Fibroblast of mammary gland (primary cell): ENCODE data around the gene POLN.

Experiments used
- DNase-seq: peaks from one replicate; pipeline ENCODE4 v3.0.0-alpha.2; 2010; ENCODE audit warnings: low read depth
- H3K4me3 ChIP-seq: 2 replicates; pipeline ENCODE4 v1.5.1; 2011; ENCODE audit warnings: low read depth, mild to moderate bottlenecking, low read length, moderate library complexity; ENCODE audit not compliant: control insufficient read depth
- CTCF ChIP-seq: conservative IDR thresholded peaks from 2 replicates; pipeline ENCODE4 v1.5.1; 2011; ENCODE audit warnings: low read depth, low read length, inconsistent platforms; ENCODE audit not compliant: control insufficient read depth, insufficient read depth

Gene POLN

GRCh38 chr4:2061186-2062131 is 180.5 kb downstream of the POLN start:
- TF ChIP-seq CTCF, result no peak
- no peak for DNase-seq
- H3K4me3 ChIP-seq, result no peak overlapping the region

DNA sequence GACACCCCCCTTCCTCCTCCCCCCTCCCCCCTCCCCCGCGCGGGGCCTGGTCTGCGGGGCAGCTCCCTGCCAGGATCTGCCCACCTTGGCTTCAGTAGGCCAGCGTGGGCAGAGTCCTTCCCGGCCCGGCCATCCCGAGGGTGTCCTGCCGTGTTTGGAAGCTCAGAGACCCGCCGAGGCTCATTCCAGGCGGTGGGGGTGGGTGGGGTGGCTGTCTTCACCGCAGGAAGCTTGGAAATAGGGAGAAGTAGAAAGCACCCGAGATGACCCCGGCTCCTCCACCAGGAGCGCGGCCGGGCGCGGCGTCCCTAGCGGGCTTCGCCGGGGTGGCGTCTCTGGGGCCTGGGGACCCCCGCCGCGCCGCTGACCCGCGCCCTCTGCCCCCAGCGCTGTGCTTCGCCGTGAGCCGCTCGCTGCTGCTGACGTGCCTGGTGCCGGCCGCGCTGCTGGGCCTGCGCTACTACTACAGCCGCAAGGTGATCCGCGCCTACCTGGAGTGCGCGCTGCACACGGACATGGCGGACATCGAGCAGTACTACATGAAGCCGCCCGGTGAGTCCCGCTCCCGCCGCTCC is 181.2 kb downstream of the POLN start:
- H3K4me3 ChIP-seq, result no peak overlapping the region
- DNase-seq, result no peak

GRCh38 chr4:2059726-2060602 is 182.0 kb downstream of the POLN start:
- H3K4me3 ChIP-seq, result no peak overlapping the region
- TF ChIP-seq CTCF, result no peak
- peak; percentile 5 for DNase-seq

More for the DNA sequence above, 181.2 kb downstream of the POLN start:
- no peak for TF ChIP-seq CTCF

DNA sequence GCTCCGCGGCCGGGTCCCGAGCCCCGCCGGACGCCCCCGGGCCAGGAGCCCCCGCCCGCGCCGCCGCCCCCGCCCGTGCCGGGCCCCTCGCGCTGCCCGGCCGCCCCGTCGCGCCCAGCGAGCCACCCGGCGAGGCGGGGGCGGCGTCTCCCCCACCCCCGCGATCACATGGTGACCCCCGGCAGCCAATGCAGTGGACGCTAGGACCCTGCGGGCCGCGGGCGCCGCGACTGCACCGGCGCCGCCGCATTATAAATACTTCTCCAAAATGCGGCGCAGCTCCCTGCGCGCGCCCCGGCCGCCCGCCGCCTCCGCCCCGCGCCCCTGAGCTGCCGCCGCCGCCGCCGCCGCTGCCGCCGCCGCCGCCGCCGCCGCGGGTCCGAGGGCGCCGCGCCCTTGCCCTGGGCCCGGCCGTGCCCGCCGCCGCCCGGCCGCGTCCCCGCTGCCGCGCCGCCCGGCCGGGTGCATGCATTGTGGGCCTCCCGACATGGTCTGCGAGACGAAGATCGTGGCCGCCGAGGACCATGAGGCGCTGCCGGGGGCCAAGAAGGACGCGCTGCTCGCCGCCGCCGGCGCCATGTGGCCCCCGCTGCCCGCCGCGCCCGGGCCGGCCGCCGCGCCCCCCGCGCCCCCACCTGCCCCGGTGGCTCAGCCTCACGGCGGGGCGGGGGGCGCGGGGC is 182.7 kb downstream of the POLN start, which contains the start of gene NAT8L:
TSS of gene NAT8L (plus strand) at position 282 of the 680 bp plus-strand sequence. CDS start at position 467, 185 bp downstream.
- no peak for TF ChIP-seq CTCF
- DNase-seq, result no peak
- no peak within 1 kb of the TSS for H3K4me3 ChIP-seq

DNA sequence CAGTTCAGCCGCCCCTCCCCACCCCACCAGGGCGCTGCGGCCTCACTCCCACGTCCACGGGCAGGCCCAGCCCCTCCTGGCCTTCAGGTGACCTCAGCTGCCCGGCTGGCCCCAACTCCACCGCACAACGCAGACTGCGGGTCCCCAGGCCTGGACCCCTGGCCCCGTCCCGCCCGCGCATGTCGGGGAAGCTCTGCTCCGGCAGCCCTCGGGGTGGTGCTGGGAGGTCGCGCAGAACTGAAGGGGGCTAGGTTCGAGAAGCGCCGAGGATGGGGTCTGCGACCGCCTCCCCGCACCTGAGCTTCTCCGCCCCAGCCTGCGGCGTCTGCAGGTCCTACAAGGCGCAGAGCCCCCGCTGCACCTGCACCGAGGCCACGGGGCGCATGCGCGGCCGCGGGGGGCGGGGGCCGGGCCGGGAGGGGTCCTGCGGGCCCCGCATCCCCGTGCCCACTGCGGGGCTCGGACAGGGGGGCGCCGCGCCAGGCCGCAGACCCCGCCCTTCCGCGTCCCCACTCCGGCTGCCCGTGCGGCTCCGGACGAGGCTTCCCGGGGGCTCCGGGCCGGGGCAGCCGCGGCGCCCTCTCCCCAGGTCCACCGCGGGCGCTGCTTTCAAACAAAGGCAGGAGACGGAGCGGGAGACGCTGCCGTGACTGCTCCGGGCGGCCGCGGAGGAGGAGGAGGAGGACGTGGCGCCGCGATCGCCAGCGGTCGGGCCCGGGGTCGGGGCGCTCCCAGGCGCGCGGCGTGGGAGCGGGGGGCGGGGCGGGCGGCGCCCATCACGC is 183.5 kb downstream of the POLN start:
- no peak overlapping the region for H3K4me3 ChIP-seq
- no peak for DNase-seq
- no peak for TF ChIP-seq CTCF
